Progenitor cell of endocrine pancreas (in vitro differentiated cells): ENCODE data around the gene NDUFS4. TPM values are rescaled to one million over a fixed set of nuclear protein-coding genes. Genes with fewer than 3 reads are reported as not detected.
"Not testable (repeated sequence)": the region's sequence is repeated elsewhere in the genome, so short reads cannot be mapped to it uniquely, and the experiment has no call there.

Experiments used
- DNase-seq: peaks from one replicate; pipeline ENCODE4 v3.0.0; 2021; ENCODE audit warnings: low spot score; ENCODE audit not compliant: unreplicated experiment
- H3K27ac Mint-ChIP-seq: 2 replicates; pipeline ENCODE4 v1.8.0; 2021; ENCODE audit warnings: mild to moderate bottlenecking, moderate library complexity, mixed read lengths
- H3K27me3 Mint-ChIP-seq: 2 replicates; pipeline ENCODE4 v1.8.0; 2021; ENCODE audit warnings: mixed read lengths
- H3K36me3 Mint-ChIP-seq: 2 replicates; pipeline ENCODE4 v1.8.0; 2022; ENCODE audit warnings: mixed read lengths; ENCODE audit not compliant: insufficient read depth
- H3K4me1 Mint-ChIP-seq: 2 replicates; pipeline ENCODE4 v1.8.0; 2021; ENCODE audit warnings: low read depth, mixed read lengths
- H3K4me3 Mint-ChIP-seq: 2 replicates; pipeline ENCODE4 v1.8.0; 2021; ENCODE audit warnings: low read depth, mild to moderate bottlenecking, moderate library complexity, mixed read lengths
- H3K9me3 Mint-ChIP-seq: 2 replicates; pipeline ENCODE4 v1.8.0; 2021; ENCODE audit warnings: low read depth, mixed read lengths
- CTCF ChIP-seq: fragments of 200-600 bp; sonication (generic); IDR thresholded peaks from one replicate; pipeline ENCODE4 v1.5.0; 2021; ENCODE audit warnings: antibody characterized with exemption, mild to moderate bottlenecking; ENCODE audit not compliant: unreplicated experiment
- total RNA-seq: library from RNA; stranded (reverse); gene quantifications from 2 replicates; pipeline ENCODE4 v1.2.1, GENCODE V29; 2021

The NDUFS4 gene
- total RNA-seq, 1 donor from 2014 or later, result 62.7 TPM

GRCh38 chr5:53642061-53642460, 81.6 kb downstream of the NDUFS4 start:
- no peaks in the 10 kb centered on the region for H3K27me3 Mint-ChIP-seq
- no peaks in the 10 kb centered on the region for H3K9me3 Mint-ChIP-seq
- H3K27ac Mint-ChIP-seq, result no peak overlapping the region
- TF ChIP-seq CTCF, result no peak
- DNase-seq, result no peak
- no peak overlapping the region for H3K4me3 Mint-ChIP-seq
- H3K4me1 Mint-ChIP-seq, result peaks cover 9% of the 10 kb centered on the region
- H3K36me3 Mint-ChIP-seq, result peaks cover 8% of the 10 kb centered on the region

GRCh38 chr5:53643445-53643844, 83.0 kb downstream of the NDUFS4 start:
- Mint-ChIP-seq H3K27ac (no peak overlapping the region), H3K4me3 (no peak overlapping the region), H3K36me3 (peaks cover 13% of the 10 kb centered on the region), H3K4me1 (peaks cover 9% of the 10 kb centered on the region), H3K27me3 (no peaks in the 10 kb centered on the region), H3K9me3 (no peaks in the 10 kb centered on the region)
- DNase-seq, result no peak
- TF ChIP-seq CTCF, result no peak

GRCh38 chr5:53645078-53645477, 84.6 kb downstream of the NDUFS4 start:
- Mint-ChIP-seq H3K9me3 (peaks cover 6% of the 10 kb centered on the region), H3K4me3 (no peak overlapping the region), H3K4me1 (peaks cover 9% of the 10 kb centered on the region), H3K27ac (no peak overlapping the region), H3K36me3 (peaks cover 20% of the 10 kb centered on the region), H3K27me3 (no peaks in the 10 kb centered on the region)
- TF ChIP-seq CTCF, result no peak
- DNase-seq, result no peak

- no peaks in the 10 kb centered on the region for H3K27me3 Mint-ChIP-seq
- no peak overlapping the region for H3K4me3 Mint-ChIP-seq
- no peak overlapping the region for H3K27ac Mint-ChIP-seq
- no peak for DNase-seq
- H3K36me3 Mint-ChIP-seq, result peaks cover 18% of the 10 kb centered on the region
- peaks cover 6% of the 10 kb centered on the region for H3K9me3 Mint-ChIP-seq
- H3K4me1 Mint-ChIP-seq, result peaks cover 5% of the 10 kb centered on the region
- no peak for TF ChIP-seq CTCF
Measured at GRCh38 chr5:53649352-53649751, 88.9 kb downstream of the NDUFS4 start.

- not testable (repeated sequence) for H3K27ac Mint-ChIP-seq, H3K4me1 Mint-ChIP-seq, DNase-seq, H3K4me3 Mint-ChIP-seq, H3K27me3 Mint-ChIP-seq
- H3K36me3 Mint-ChIP-seq, result peaks cover 39% of the 10 kb centered on the region
- peaks cover 24% of the 10 kb centered on the region for H3K9me3 Mint-ChIP-seq
Measured at GRCh38 chr5:53660573-53660972, 100.1 kb downstream of the NDUFS4 start.

- peaks cover 39% of the 10 kb centered on the region for H3K36me3 Mint-ChIP-seq
- H3K27ac Mint-ChIP-seq, DNase-seq, H3K4me1 Mint-ChIP-seq, H3K27me3 Mint-ChIP-seq, H3K4me3 Mint-ChIP-seq: not testable (repeated sequence)
- peaks cover 25% of the 10 kb centered on the region for H3K9me3 Mint-ChIP-seq
Measured at GRCh38 chr5:53665313-53665712, 104.9 kb downstream of the NDUFS4 start.
